Measurements from ENCODE around the gene RIT1.
"Not testable (repeated sequence)": the region's sequence is repeated elsewhere in the genome, so short reads cannot be mapped to it uniquely, and the experiment has no call there.

- TF ChIP-seq POLR2A (IDR thresholded peaks at IDR 0.05) = not testable (repeated sequence)
- TF ChIP-seq, protein P1, sequence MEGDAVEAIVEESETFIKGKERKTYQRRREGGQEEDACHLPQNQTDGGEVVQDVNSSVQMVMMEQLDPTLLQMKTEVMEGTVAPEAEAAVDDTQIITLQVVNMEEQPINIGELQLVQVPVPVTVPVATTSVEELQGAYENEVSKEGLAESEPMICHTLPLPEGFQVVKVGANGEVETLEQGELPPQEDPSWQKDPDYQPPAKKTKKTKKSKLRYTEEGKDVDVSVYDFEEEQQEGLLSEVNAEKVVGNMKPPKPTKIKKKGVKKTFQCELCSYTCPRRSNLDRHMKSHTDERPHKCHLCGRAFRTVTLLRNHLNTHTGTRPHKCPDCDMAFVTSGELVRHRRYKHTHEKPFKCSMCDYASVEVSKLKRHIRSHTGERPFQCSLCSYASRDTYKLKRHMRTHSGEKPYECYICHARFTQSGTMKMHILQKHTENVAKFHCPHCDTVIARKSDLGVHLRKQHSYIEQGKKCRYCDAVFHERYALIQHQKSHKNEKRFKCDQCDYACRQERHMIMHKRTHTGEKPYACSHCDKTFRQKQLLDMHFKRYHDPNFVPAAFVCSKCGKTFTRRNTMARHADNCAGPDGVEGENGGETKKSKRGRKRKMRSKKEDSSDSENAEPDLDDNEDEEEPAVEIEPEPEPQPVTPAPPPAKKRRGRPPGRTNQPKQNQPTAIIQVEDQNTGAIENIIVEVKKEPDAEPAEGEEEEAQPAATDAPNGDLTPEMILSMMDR (IDR thresholded peaks at IDR 0.05) = not testable (repeated sequence)
These were observed 14.7 kb downstream of the RIT1 start for GRCh38 chr1:155896476-155896875.

Data from testis (tissue), 2 donors.